CD4-positive, alpha-beta T cell treated with Interleukin-21 for 1 hour (primary cell): ENCODE measurements around the gene CYP2D6.
"Not testable (repeated sequence)": the region's sequence is repeated elsewhere in the genome, so short reads cannot be mapped to it uniquely, and the experiment has no call there.

Experiments
- DNase-seq: peaks from one replicate; pipeline ENCODE4 v3.0.0-alpha.2; 2020

Gene CYP2D6

DNA sequence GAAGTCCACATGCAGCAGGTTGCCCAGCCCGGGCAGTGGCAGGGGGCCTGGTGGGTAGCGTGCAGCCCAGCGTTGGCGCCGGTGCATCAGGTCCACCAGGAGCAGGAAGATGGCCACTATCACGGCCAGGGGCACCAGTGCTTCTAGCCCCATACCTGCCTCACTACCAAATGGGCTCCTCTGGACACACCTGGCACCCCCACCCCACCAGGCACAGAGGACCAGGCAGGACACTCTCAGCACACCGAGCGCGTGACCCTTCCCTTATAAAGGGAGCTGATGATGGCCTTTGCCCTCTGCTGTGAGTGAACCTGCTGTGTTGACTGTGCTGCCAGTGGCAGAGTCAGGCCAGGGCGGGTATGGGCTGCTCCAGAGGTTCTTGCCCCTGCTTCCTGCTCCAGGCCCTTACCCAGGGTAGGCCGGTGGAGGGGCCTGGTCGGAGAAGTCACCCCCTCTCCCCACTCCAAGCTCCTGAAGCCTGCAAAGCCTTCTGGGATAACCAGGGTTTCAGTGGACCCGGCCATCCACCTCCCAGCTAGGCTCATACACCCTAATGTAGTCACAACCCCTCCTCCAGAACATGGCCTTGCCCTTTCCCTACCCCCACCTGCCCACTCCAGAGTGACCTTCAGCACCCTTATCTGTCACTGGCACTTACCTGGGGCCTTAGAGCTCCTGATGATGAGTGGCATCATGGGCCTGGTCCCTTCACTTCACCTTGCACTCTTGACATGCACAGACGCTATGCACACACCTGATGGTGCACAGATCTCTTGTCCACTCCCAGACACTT lies at the start of gene CYP2D6:
Gene CYP2D6, minus strand, starts transcription at position 172 of the 793 bp plus-strand sequence. Its CDS starts 19 bp downstream, at position 153.
- not testable (repeated sequence) for DNase-seq

DNA sequence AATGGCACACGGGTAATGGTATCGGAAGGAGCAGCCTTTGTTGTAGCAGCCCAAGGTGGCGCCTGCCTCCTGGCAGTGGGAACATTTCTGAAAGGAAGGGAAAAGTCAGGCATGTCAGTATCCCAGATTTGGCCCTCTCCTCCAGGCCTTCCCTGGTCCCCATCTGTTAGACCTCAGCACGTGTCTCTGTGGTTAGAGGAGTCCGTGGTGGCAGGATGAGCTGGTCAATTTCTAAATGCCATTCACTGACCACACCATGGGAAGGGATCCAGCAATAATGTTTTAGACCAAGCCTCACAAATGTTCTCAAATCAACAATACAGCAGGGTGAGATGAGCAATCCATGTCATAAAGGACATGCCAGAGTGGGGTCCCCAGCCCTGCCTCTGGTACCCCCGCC lies 49.0 kb upstream of the CYP2D6 start:
- no peak for DNase-seq

DNA sequence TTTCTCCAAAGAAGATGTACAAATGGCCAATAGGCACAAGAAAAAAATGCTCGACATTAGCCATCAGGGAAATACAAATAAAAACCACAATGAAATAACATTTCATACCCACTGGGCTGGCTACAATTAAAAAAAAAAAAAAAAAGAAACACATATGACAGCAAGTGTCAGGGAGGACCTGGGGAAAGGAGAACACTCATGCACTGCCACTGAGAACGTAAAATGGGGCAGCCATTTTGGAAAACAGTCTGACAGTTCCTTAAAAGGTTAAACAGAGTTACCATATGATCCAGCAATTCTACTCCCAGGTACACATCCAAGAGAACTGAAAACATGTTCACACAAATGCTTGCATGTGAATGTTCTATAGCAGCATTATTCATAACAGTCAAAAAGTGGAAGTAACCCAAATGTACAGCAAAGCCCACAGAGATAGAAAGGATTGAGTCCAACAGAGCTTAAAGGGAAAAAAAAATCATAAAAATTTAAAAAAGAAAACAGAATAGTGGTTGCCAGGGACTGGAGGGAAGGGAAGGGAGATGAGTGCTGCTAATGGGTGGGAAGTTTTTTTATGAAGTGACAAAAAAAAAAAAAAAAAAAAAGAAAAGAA lies 48.4 kb upstream of the CYP2D6 start:
- DNase-seq = no peak

DNA sequence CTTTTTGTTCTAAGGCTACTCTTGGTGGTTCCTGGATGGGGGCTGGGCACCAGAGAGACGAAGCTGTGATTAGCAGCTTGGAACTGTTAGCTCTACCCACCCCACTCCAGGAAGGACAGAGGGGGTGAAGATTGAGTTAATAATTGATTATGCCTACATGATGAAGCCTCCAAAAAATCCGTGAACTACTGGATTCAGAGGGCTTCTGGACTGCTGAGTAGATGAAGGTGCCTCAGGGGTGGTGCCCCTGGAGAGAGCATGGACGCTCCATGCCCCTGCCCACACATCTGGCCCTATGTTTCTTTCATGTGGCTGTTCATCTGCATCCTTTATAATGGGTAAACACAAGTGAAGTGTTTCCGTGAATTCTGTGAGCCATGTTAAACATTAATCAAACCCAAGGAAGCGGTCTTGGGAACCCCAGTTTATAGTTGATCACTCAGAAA lies 47.3 kb upstream of the CYP2D6 start:
- no peak for DNase-seq

DNA sequence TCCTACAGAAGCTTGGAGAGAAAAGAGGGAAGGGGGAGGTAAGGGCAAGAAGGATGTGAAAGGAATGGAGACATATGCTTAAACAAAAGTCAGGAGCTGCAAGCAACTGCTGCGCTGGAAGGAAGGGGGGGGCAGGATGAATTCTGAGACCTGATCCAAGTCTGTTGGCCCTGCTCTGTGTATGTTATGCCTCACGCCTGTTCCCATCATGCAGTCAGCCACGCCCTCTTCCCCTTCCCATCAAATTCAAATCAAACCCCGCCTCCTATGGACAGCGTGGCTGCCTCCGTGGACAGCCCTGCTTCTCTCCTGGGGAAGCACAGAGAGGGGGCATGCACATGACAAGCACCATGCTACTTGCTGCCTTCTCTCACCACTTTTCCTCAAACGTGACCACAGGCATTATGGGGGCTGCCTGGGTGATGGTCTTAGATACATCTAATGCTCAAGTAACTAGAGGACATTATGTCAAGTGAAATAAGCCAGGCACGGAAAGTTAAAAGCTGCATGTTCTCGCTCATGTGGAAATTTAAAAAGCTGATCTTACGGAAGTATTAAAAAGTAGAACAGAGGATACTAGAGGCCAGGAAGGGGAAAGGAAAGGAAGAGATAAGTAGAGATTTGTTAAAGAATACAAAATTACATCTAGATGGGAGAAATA lies 45.8 kb upstream of the CYP2D6 start:
- no peak for DNase-seq

DNA sequence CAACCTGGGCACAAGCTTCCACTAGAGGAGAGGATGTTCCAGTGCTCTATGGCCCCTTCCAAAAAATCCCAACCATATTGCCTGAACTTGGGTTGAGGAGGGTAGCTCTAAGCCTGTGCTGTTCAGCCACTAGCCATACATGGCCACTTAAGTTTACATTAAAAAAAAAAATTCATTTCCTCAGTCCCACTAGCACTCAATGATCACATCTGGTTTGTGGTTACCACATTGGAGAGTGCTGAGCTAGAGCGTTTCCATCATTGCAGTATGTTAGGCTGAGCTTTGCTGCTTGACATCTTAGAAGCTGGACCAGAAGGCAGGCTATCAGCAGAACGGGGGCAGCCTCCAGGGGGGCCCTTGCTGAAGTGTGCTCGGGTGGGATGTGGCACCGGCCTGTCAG lies 43.5 kb upstream of the CYP2D6 start:
- peak; percentile 30 for DNase-seq

DNA sequence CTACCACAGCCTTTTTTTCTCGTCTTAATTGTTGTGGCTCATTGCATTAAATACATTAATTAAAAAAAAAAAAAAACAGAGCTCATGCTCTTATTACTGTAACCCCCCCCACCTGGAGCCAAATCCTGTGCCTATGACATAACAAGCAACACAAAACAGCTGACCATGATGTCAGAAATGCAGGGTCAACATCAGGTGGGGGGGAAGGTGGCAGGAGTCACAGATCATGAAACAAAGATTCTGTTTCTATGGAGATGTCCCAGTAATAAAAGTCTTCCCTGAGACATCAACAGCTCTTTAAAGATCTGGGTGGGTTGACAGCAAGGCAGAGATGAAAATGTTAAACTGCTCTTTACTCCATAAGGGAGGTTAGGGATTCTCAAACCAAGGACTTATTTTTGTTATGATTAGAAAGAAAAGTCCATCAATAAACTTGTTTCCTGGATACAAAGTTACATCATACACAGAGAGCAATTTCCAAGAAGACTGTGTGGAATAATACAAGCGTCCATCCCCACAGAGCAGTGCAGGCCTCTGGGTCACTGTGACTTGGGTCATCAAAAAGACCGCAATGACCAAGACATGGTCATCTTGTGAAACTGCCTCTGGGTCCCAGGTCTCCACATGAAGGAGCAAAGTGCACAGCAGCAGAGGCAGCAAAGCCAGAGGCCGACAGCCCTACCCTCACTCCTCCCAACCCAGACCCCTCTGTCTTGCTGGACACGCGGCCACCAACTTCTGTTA lies 42.7 kb upstream of the CYP2D6 start:
- DNase-seq = no peak

DNA sequence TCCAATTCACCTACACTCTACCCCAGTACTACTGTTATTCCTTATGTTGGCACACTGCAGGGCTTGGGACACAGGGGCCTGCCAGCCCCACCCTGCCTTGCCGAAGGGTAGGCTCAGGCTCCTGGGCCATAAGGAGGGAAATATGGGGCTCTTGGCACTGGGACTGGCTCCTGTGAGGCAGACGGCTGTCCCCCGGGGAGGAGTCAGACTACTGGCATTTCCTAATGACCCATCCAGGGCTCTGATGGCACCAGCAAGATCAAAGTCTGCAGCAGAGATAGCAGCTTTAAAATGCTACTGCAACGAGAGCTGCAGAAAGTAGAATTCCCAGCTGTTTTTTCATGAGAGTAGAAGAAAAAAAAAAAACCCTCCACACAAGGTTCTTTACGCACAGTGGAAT lies 42.2 kb upstream of the CYP2D6 start:
- DNase-seq = no peak

DNA sequence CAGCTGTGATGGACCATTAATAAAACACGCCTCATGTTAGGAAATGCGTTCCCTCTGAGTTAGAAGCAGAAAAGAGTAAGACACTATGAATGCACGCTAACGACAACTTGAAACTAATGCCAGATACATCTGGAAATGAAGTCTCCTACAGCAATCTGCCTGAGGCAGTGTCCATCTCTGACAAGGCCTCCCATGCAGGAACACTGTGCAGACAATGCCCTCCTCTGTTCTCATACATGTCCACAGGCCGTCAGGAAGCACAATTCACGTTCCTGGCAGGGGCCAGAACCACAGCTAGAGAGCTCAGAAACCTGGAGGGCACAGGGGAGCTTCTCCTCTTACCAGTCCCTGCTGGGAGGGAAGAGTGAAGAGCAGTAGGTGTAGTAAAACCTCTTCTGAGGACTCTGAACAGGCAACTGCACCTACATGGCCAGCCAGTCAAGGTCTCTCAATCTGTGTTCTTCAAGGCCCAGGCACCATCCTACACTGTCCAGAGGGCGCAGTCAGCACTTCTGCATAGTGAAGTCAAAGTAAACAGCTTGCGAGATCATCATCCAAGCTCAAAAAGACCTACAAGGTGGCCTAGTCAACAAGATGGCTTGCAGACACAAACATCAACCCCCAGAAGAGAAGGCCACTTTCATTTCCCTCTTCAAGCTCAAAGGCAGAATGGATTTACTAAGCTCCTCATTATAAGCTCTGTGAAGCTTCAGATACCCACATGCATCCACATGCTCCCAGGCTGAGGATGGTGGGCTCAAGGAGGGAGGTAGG lies 41.5 kb upstream of the CYP2D6 start:
- DNase-seq = no peak

DNA sequence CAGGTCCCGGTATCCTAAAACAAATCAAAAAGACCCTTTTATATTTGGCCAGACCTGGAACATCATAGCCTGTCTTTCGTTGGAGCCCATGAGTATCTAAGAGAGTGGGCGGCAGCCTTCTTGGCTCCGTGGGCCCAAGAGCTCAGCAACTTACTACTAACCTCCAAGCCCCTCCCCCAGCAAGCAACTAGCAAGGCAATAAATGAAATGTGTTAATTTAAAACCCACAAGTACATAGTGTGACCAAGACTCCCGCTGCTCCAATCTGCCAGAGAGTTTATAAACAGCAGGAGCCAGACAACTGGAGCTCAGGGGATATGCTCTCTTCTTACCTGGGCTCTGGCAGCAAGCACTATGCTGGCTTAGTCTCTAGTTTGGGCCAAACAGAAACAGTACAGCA lies 40.8 kb upstream of the CYP2D6 start:
- no peak for DNase-seq

DNA sequence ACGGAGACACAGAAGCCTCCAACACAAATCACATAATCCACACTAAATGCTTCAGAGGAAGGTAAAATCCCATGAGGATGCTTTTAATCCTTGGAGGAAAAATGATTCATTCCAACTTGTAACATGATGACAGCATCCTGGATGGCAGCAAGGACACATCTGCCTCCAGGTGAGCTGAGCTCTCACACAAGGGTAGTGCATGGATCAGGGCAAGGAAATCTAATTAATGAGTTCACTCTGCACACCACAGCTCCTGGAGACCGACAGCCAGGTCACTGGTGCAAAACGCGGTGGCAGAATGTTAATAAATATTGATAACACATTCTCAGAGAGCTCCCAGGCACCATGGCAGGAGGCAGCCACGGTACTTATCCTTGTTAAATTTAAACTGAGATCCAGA lies 40.3 kb upstream of the CYP2D6 start:
- no peak for DNase-seq

DNA sequence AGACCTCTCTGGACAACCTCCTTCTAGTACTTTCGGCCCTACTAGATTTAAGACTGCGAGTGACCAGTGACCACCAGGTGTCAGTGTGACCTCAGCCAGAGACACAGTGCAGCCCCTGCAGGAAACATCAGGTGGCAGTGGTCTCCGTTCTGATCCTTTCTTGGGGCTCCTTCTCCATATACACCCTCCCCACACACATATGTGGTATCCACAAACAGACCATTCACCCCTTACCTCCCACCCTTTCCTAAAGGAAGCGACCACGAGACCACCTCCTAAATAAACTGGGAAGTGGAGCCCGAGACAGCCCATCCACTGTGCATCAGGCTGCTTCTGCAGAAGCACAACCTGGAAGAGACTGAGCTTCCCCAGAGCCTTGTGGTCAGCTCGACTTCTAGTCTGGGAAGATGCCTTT lies 38.5 kb upstream of the CYP2D6 start:
- DNase-seq = peak; percentile 77

DNA sequence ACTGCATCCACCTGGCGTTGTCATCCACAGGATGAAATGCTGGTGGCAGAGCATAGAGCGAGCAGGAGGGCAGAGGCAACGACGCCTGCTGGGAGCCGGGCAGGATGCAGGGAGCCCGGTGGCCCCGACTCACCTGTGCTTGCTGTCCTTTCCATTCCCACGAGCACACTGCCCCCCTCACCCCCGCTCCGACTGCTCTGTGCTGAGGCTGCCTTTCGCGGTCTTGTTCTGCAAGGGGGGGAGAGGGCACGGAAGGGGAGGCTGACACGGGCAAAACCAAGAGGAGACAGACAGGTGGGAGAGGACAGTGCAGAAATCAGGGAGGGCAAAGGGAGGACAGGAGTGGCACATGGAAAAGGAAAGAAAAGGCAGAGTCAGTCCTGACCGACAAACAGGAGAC lies 37.9 kb upstream of the CYP2D6 start:
- no peak for DNase-seq

DNA sequence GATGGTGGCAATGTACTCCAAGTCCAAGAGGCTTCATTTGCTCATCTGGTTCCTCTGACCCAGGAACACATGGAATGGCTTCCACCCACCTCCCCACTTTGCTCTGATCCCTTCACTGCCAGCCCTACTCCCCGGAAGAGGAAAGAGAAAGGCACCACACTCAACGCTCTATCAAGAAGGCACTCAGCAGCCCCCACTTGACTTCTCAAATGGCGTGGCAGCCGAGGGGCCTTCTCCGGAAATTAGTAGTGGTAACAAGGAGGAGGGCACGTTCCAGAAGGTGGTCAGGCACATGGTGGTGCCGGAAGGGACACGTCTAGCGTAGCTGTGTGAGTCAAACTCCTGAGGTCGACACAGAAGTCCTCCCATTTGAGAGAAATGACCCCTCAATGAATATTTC lies 36.5 kb upstream of the CYP2D6 start:
- DNase-seq = no peak

DNA sequence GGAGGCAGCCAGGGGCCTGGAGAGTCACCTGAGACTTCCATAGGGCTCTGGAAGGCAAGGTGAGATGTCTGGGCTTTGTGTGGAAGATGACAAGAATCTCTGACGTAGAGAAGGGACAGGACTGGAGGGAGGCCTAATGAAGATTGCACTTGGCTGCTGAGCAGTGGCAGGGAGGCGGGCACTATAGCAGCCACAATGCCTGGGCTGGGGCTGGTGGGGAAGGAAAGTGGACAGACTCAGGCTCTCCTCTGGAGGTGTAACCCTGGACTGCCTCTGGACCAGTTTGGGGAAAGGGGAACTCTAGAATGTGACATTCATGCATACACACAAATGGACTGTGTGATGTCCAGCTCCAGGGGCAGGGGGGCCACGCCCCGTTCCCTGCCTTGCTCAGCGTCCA lies 34.3 kb upstream of the CYP2D6 start:
- no peak for DNase-seq

DNA sequence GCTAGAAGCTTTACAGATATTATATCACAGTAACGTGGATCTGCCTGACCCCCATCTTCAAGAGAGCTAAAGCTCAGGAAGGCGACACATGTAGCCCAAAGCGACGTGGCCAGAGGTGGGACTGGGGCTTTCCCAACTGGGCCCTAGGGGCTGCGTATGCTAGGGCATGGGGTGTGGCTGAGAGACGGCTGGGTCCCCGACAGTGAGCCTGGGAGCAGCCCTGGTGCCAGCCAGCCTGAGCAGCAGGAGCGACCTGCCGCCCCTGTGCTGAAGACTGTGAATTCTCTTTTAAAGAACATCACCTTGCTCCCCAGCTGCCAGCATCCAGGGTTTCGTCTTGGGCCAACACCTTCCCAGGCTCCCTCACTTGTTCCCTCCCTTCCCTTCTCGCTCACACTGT lies 32.9 kb upstream of the CYP2D6 start:
- no peak for DNase-seq

DNA sequence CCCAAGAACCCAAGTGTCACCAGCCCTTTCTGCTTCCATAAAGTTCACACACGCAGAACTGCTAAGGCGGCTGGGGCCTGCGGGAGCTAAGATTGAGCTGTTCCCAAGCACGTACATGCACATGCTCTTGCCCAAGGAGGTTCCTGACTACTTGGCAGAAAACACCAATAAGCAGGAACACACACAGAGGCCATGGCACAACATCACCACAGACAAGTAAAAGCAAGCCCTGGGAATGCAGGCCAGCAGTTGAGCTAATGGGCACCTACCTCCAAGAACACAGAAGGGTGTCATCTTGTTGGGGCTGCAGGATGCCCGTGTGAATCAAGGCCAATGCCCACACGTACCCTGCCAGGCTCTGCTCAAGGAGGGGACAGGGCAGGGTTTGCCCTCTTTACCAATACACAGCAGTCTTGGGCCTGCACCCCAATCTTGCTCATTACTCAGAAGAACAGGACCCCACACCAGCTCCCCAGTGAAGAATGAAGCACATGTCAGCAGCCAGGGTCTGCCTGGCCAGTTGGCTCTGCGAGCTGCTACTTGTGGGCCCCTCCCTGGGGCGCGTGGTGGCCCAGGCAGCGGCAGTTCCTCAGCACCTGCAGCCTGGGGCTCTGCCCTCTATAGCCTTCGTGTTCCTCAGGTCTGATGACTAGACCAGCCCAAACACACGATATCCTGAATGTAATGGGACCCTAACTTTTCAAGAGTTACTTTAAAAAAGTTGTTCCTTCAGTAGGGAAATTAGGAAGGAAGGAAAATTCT lies 32.3 kb upstream of the CYP2D6 start:
- DNase-seq = no peak

DNA sequence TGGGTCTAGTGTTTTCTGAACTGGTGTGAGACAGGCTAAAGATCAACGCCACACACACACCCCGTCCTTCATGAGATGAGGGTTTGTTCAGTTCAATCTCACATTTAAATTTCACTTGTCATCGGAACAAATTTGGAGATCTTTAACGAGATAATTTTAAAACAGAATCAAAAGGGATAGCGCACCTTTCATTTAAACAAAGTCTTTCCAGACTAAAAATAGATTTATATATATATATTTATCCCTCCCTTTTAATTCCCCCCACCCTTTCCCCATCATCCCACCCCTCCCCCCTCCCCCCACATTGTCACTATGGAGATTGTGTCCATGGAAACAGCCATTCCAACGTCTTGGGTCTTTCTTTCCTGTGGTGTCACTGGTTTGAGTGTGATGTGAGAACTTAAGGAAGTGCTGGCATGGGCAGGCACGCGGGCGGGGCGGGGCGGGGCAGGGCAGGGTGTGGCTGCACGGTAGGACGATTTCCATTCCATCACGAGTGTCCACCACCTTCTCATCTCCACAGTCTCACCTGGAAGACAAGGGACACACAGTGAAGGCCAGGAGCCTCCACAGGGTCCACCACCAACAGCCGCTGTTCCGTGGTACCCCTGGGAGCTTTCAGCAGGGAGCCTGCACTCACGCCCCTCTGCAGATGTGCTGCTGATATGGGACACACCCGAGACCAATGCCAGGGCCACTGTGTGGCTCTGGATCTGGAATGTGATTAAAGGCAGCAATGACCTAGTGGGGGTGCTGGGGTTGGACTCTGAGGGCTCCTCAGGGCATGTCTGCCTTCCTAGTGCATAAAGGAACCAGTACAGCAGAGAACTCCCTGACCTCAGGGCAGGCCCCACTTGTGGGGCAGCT lies 30.5 kb upstream of the CYP2D6 start:
- DNase-seq = no peak

DNA sequence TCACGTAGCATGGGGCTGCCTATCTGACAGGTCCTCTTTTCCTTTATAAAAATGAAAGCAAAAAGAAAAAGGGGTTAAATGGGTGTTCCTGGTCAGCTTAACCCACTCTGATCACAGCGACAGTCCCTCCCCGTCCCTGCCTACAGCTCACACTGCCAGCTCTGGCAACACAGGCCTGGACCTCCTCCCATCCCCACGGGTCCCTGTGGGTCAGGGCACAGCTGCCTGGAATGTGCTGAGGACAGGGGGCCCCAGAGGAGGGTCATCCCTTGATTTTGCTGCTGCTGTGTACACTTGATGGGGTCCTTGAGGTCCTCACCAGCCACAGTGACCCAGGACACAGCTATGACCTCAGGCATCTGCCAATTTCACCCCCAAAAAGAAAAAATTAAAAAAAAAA lies 29.6 kb upstream of the CYP2D6 start:
- DNase-seq = no peak

DNA sequence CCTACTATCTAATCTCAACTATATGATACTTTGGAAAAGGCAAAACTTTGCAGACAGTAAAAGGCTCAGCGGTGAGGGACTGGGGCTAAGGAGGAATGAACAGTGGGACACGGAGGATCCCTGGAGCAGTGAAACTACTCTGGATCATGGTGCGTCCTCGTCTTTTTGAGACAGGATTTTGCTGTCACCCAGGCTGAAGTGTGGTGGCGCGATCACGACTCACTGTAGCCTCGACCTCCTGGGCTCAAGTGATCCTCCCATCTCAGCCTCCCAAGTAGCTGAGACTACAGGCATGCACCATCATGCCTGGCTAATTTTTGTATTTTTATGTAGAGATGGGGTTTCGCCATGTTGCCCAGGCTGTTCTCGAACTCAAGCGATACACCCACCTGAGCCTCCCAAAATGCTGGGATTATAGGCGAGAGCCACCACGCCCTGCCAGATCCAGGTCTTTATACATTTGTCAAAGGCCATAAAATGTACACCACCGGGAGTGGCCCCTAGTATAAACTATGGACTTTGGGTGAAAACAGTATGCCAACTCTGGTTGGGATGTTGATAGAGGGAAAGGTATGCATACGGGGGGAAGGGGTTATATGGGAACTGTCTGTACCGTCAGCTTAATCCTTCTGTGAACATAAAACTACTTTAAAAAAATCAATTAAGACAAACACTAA lies 28.0 kb upstream of the CYP2D6 start:
- DNase-seq = no peak
